Measurements from ENCODE around the gene CGRRF1.

- TF ChIP-seq CTCF (conservative IDR thresholded peaks at IDR 0.05; ENCODE audit: low read length), result no peak
- no peak for TF ChIP-seq EZH2phosphoT487 (IDR thresholded peaks at IDR 0.05; ENCODE audit: borderline replicate concordance)
Observed at GRCh38 chr14:54567639-54568561, 58.2 kb downstream of the CGRRF1 start.

Measured in Loucy (cell line).